ENCODE measurements around the gene PHGDH.
"Not testable (repeated sequence)": the region's sequence is repeated elsewhere in the genome, so short reads cannot be mapped to it uniquely, and the experiment has no call there.

PHGDH gene

DNA sequence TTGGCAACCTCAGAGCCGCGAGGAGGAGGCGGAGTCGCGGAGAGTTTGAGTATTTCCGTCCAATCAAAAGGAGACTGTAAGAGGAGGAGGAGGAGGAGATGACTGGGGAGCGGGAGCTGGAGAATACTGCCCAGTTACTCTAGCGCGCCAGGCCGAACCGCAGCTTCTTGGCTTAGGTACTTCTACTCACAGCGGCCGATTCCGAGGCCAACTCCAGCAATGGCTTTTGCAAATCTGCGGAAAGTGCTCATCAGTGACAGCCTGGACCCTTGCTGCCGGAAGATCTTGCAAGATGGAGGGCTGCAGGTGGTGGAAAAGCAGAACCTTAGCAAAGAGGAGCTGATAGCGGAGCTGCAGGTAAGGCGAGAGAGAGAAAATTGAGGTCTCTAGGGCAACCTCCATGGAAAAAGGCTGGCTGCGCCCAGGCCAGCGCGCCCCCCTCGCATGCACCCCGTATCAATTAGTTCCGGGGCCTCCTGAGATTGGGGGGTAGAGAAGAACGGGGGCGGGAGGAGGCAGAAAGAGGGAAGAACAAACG is at the start of gene PHGDH:
TSS of gene PHGDH (plus strand) at position 131 of the 538 bp plus-strand sequence. CDS start at position 220, 89 bp downstream.
- peak; percentile 91 for DNase-seq (ENCODE audit: low spot score)

- DNase-seq (ENCODE audit: low spot score) = no peak
Observed at GRCh38 chr1:119662034-119662437, 49.7 kb upstream of the PHGDH start.

- DNase-seq (ENCODE audit: low spot score) = no peak
Observed at GRCh38 chr1:119664067-119664466, 47.7 kb upstream of the PHGDH start.

DNA sequence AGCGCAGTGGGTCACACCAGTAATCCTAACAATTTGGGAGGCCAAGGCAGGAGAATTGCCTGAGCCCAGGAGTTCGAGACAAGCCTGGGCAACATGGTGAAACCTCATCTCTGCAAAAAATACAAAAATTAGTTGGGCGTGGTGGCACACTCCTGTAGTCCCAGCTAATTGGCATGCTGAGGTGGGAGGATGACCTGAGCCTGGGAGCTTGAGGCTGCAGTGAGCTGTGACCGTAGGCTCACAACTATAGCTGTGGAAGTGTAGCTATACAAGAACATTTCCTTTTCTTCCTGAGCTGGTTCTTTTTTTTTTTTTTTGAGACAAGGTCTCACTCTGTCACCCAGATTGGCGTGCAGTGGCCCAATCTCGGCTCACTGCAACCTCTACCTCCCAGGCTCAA is 44.6 kb upstream of the PHGDH start:
- DNase-seq (ENCODE audit: low spot score) = no peak

DNA sequence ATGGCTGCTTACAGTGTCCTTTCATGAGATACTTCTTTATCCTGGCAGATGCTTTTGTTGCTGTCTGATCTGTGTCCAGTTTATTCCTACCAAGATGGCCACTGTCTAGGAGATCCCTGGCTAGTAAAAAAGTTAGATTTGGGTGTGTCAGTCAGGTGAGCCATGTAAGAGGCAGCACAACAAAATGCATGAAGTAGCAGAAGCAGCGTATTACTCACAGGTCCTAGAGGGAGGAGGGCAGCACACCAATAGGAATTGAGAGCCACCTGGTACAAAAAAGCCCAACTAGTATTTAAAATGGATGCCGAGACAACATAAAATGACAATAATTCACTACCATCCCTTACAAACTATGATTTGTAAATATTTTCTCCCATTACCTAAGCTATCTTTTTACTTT is 40.8 kb upstream of the PHGDH start:
- DNase-seq (ENCODE audit: low spot score) = no peak

DNA sequence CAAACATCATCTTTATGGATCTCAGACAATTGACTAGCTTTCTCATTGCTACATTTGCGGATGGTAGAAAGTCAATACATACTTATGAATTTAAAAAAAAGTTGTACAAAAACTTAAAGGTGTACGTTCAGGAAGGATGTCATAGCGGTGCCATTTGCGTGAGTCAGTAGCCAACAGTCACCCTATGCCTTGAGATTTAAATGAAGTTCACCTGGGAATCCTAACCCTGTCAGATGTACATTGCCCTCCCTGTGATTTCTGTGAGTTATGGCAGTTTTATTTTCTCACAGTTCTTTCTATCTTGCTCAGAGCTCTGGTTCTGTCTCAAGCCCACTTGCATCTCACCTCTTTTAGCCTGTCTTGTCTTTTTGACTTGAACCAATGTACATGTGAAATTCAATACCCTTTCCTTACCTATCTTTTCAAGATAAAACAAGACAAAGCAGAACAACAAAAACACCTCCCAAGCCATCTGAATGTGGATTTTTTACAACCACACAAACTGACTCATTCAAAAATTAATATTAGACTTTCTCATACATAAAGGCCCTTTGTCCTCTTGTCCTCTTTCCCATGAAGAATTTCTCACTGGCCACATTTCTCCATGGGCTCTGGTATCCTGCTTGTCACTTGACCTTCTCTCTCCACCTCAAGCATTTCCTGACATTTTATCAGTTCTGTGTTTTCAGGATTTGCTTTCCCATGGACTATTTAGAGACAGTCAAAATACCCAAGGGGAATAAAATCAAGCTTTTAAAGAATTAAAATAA is 38.4 kb upstream of the PHGDH start:
- no peak for DNase-seq (ENCODE audit: low spot score)

DNA sequence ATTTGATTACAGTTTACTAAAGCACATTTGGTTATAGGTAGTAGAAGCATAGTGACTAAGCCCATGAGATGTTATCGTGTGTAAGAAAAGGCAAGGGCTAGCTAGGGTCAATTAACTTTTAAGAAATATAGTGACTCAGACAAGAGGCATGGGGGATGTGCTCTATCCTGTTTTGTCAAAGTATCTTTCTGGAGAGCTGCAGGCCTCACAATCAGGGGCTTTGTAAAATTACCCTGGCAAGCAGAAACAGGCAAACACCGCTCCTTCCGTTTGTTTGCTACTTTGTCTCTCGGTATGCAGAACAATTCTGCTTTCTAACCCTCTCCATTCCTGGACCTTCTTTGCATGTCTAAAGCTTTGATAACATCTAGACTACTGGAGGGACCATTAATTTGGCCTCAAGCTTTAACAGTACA is 37.6 kb upstream of the PHGDH start:
- DNase-seq (ENCODE audit: low spot score) = no peak

GRCh38 chr1:119674835-119675289 is 36.9 kb upstream of the PHGDH start:
- DNase-seq (ENCODE audit: low spot score) = no peak

DNA sequence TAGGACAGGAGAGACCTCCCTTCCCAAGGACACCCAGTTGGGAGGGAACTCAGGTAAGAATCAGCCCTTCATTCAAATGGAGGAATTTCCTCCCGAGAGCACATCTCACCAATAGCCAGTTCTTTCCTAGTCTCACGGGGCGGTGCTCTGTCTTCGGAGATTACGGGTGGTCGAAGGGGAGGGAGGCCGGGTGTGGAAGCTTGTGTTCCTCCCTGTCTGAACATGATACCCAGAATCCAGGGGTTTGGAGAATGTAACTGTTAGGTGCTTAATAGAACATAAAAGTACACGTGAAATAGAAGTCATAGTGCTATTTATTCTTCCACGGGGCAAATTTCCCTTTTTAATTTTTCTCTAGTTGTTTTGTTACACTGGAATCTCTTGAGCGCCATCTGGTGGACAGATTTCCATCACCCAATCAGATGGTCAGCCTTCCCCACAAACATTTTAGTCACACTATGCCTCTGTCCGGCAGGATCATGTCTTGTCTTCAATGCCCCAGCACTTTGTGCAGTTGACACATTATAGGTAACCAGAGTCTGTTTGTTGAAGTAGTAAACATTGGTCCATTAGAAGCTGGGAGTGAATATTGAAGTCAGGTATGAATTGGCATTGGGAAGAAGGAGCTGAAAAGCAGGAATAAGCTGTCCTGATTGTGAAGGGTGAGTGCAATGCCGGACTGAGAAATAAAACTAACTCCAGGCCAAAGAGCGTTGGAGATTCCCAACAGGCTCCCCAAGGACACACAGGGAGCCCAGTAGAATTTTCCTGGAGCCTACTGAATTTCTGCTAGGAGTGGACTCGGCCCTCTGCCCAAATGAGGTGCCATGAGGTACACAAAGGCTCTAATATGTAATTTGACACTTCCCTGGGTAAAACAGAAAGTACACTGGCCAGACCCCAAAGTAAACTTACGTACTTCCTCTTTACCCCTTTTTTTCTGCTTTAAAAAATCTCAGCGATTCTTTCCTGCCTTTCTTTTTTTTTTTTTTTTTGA is 36.1 kb upstream of the PHGDH start:
- DNase-seq (ENCODE audit: low spot score) = peak; percentile 86

GRCh38 chr1:119676571-119677206 is 35.0 kb upstream of the PHGDH start:
- no peak for DNase-seq (ENCODE audit: low spot score)

GRCh38 chr1:119679223-119679622 is 32.5 kb upstream of the PHGDH start:
- no peak for DNase-seq (ENCODE audit: low spot score)

DNA sequence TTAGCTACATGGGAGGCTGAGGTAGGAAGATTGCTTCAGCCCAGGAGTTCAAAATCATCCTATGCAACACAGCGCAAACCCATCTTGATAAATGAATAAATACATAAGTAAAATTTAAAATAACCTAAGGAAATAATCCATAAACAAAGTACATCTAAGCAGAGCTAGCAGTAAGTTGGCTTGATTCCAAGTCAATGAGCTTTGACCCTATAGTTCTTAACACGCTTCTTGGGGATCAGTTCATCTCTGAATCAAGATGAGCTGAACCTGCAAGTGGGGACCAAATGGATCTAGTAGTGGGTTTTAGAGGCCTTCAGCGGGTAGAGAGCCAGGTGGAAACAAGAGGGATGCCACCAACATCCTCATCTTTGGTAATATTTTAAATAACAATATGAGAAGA is 31.5 kb upstream of the PHGDH start:
- DNase-seq (ENCODE audit: low spot score) = no peak

DNA sequence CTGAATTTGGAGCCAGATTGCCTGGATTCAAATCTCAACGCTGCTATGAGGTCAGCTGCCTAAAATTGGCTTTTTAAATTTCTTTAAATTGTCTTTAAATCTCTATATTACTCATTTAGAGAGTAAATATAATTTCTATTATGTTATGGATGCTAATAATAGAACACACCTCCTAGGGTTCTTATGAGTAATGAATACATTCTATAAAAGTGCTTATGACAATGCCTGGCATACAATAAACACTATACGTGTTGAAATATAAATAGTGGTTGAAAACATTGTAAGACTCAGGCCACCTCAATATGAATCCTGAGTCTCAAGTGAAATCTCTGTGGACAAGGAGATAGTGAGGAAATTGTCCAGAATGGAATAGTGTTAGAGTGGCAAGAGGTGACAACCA is 31.0 kb upstream of the PHGDH start:
- no peak for DNase-seq (ENCODE audit: low spot score)

DNA sequence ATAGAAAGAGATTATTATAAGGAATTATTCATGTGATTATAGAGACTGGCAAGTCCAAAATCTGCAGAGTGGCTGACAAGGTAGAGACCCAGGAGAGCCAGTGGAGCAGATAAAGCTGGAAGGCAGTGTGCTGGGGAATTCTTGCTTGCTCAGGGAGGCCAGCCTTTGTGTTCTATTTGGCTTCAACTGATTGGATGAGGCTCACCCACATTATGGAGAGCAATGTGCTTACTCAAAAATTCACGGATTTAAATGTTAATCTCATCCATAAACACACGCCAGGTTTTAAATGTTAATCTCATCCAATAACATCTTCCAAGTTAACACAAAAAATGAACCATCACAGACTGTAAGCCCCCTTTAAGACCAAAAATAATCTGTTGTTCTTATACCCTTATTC is 30.2 kb upstream of the PHGDH start:
- no peak for DNase-seq (ENCODE audit: low spot score)

DNA sequence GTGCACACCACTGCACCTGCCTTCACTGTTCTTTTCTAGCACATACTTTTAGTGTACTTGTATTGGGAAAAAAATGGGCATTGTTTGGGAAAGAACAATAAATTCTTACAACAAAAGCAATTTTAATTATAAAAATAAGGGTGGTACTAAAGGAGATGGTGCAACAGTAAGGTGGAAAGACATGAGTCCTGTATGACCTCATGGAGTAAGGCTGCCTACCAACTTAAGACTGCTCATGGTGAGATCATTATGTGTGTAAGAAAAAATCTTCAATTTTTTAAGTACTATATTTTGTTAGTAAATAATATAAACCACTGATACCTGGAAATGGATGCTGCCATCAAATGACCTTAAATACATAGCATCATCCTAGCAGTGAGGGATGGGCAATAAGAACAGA is 29.6 kb upstream of the PHGDH start:
- no peak for DNase-seq (ENCODE audit: low spot score)

DNA sequence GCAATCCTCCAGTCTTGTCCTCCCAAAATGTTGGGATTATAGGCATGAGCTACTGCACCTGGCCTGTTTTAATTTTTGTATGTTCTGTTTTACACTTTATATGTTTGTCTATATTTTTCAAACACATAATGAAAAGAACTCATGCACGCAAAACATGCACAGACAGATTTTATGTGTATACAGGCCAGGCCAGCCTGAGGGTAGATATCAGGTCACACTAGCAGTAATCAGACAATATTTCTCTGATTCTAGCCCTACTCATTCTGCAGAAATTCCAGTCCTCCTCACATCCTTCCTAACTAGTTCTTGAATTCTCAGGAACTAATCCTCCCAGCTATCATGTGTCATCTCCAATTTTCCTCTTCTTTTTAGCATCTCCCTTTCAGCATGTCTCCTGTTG is 27.8 kb upstream of the PHGDH start:
- no peak for DNase-seq (ENCODE audit: low spot score)

- DNase-seq (ENCODE audit: low spot score) = no peak
Observed at GRCh38 chr1:119686661-119687060, 25.1 kb upstream of the PHGDH start.

DNA sequence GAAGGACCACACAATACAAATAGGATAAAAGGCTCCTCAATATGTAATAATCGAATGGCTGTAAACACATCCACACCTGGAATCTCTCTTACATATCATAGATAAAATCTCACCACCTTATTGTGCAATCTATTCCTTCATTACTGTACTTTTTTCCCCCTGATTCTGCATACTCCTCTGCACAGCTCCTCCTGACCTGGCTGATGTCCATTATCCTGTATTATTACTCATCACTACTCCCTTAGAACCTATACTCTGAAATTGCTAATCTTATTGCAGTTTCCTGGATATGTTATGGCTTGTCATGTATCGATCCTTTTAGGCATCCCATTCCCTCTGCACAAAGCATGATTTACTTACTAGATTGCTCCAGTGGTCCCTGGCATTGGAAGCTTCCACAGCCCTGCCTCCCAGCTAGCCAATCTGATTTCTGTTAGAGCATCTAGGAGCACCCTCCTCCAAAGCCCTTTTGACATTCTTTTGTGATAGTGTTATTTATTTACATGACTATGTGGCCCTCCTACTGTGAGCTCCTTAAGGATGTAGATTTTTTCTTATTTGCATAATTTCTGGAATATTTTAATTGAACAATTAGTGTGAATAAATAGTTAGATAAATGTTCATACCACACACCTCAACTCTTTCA is 24.2 kb upstream of the PHGDH start:
- DNase-seq (ENCODE audit: low spot score) = no peak

- no peak for DNase-seq (ENCODE audit: low spot score)
Observed at GRCh38 chr1:119688810-119689209, 22.9 kb upstream of the PHGDH start.

GRCh38 chr1:119689511-119689910 is 22.2 kb upstream of the PHGDH start:
- DNase-seq (ENCODE audit: low spot score) = no peak

GRCh38 chr1:119696863-119697262 is 14.9 kb upstream of the PHGDH start:
- DNase-seq (ENCODE audit: low spot score) = not testable (repeated sequence)

DNA sequence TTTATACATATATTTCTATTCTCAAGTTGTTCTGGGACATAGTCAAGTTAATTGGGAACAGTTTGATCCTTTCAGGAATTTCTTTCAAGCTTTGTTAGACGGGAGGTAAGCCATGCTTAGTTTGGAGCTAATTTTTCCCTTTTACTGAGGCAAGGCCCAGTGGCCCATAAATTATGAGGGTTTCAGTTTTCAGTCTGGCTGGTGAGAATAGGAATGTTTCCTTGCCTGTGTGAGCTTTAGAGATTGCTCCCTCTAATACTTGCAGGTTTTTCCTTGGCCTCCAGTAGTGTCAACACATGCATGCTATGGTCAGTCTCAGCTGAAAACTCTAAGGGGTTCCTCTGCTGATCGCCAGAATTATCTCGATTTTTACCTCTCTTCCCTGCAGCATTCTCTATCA is 14.1 kb upstream of the PHGDH start:
- no peak for DNase-seq (ENCODE audit: low spot score)
